HFFc6 (cell line): ENCODE data around the gene MOGAT2. TPM values are rescaled to one million over a fixed set of nuclear protein-coding genes. Genes with fewer than 3 reads are reported as not detected.
A peak's percentile ranks its signal among the peaks of the same experiment; 100 is the strongest.

Experiments
- DNase-seq: peaks from one replicate; pipeline ENCODE4 v3.0.0-alpha.2; 2018
- H3K27ac Mint-ChIP-seq: 2 replicates; pipeline ENCODE4 v1.8.0; 2020; ENCODE audit warnings: mild to moderate bottlenecking, mixed read lengths
- H3K27me3 Mint-ChIP-seq: 2 replicates; pipeline ENCODE4 v1.8.0; 2021; ENCODE audit warnings: mild to moderate bottlenecking, moderate library complexity, mixed read lengths; ENCODE audit not compliant: insufficient read depth
- H3K36me3 Mint-ChIP-seq: 2 replicates; pipeline ENCODE4 v1.8.0; 2021; ENCODE audit warnings: low read depth, mixed read lengths
- H3K4me1 Mint-ChIP-seq: 2 replicates; pipeline ENCODE4 v1.8.0; 2020; ENCODE audit warnings: low read depth, mixed read lengths
- H3K4me3 Mint-ChIP-seq: 2 replicates; pipeline ENCODE4 v1.8.0; 2020; ENCODE audit warnings: mild to moderate bottlenecking, moderate library complexity, mixed read lengths
- H3K9me3 Mint-ChIP-seq: 2 replicates; pipeline ENCODE4 v1.8.0; 2020; ENCODE audit warnings: mild to moderate bottlenecking, mixed read lengths
- CTCF ChIP-seq: fragments of 200-600 bp; sonication (generic); IDR thresholded peaks from 2 replicates; pipeline ENCODE4 v1.5.0; 2021; ENCODE audit warnings: antibody characterized with exemption, mild to moderate bottlenecking
- total RNA-seq, 6 experiments: library from RNA; stranded (reverse); fragmentation: NEBNext Ultra II Directional; extraction: Animal tissue kit (Norgen Biotek cat#: 25700); gene quantifications; 2 replicates in 1 of 6; 3 replicates in 5 of 6; pipeline ENCODE4 v1.2.3, GENCODE V29; 2021

The MOGAT2 gene
- total RNA-seq, 6 experiments from 2014 or later, result not detected

GRCh38 chr11:75721852-75722668, 4.4 kb downstream of the MOGAT2 start:
- Mint-ChIP-seq H3K27ac (no peak overlapping the region), H3K4me1 (no peaks in the 10 kb centered on the region), H3K27me3 (peaks cover 14% of the 10 kb centered on the region), H3K36me3 (no peaks in the 10 kb centered on the region), H3K9me3 (no peaks in the 10 kb centered on the region), H3K4me3 (no peak overlapping the region)
- no peak for TF ChIP-seq CTCF
- no peak for DNase-seq

GRCh38 chr11:75722669-75723042, 5.0 kb downstream of the MOGAT2 start:
- Mint-ChIP-seq H3K36me3 (no peaks in the 10 kb centered on the region), H3K4me3 (no peak overlapping the region), H3K27me3 (peaks cover 11% of the 10 kb centered on the region), H3K9me3 (no peaks in the 10 kb centered on the region), H3K4me1 (no peaks in the 10 kb centered on the region), H3K27ac (no peak overlapping the region)
- no peak for TF ChIP-seq CTCF
- DNase-seq, result no peak

GRCh38 chr11:75725547-75726320, 8.1 kb downstream of the MOGAT2 start:
- no peak overlapping the region for H3K27ac Mint-ChIP-seq
- H3K27me3 Mint-ChIP-seq, result peaks cover 13% of the 10 kb centered on the region
- no peak for TF ChIP-seq CTCF
- DNase-seq, result no peak
- no peak overlapping the region for H3K4me3 Mint-ChIP-seq
- no peaks in the 10 kb centered on the region for H3K4me1 Mint-ChIP-seq
- no peaks in the 10 kb centered on the region for H3K9me3 Mint-ChIP-seq
- no peaks in the 10 kb centered on the region for H3K36me3 Mint-ChIP-seq

GRCh38 chr11:75728992-75729391, 11.4 kb downstream of the MOGAT2 start:
- no peak for TF ChIP-seq CTCF
- Mint-ChIP-seq H3K27me3 (peaks cover 24% of the 10 kb centered on the region), H3K27ac (no peak overlapping the region), H3K9me3 (no peaks in the 10 kb centered on the region), H3K4me3 (no peak overlapping the region), H3K36me3 (no peaks in the 10 kb centered on the region), H3K4me1 (no peaks in the 10 kb centered on the region)
- no peak for DNase-seq

GRCh38 chr11:75731095-75731494, 13.5 kb downstream of the MOGAT2 start:
- no peaks in the 10 kb centered on the region for H3K4me1 Mint-ChIP-seq
- peaks cover 23% of the 10 kb centered on the region for H3K27me3 Mint-ChIP-seq

More at GRCh38 chr11:75731095-75731494, 13.5 kb downstream of the MOGAT2 start:
- H3K4me3 Mint-ChIP-seq, result no peak overlapping the region
- 0 out of 2 replicates have a peak, but pooled peaks have one; percentile 17 for TF ChIP-seq CTCF
- no peak overlapping the region for H3K27ac Mint-ChIP-seq
- H3K36me3 Mint-ChIP-seq, result no peaks in the 10 kb centered on the region
- no peak for DNase-seq
- H3K9me3 Mint-ChIP-seq, result no peaks in the 10 kb centered on the region
